Embryonic facial prominence (tissue), 1 donor: ENCODE results near the gene SLC52A1.

Source experiments
- DNase-seq: peaks from one replicate; pipeline ENCODE4 v3.0.0-alpha.2; 2016; ENCODE audit errors: extremely low spot score

The SLC52A1 gene

DNA sequence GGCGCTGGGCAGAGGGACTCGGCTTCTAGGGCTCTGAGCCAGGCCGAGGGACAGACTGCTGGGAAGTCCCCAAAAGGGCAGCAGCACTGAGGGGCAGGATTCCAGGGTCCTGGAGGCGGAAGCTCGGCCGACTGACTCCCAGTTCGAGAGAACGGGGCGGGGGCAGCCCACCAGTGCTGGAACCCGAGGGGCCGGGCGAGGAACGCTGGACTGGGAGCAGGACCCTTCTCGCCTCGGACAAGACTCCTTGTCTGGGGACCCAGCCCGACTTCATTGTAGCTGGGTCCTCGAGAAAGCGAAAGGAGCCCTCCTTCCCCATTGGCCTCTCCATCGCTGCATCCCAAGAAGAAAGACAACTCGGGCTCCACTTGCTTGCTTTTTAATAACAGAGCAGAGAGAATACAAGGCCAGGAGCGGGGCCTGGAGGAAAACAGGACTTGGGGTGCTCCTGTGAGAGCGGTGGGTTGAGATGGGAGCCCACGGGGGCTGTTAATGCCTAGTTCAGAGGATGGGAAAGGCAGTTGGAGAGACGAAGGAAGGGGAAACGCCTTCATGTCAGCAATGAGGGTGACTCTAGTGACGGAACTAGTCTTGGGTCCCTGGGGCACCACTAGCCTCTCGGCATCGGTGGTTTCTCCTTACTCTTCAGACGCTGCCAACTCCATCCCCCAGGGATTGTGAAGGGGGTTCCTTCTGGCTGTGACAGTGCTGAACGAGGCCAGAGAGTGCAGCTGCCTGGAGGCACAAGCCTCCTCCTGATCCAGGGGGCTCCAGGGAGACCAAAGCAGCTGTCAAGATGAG lies 47.3 kb downstream of the SLC52A1 start:
- no peak for DNase-seq

DNA sequence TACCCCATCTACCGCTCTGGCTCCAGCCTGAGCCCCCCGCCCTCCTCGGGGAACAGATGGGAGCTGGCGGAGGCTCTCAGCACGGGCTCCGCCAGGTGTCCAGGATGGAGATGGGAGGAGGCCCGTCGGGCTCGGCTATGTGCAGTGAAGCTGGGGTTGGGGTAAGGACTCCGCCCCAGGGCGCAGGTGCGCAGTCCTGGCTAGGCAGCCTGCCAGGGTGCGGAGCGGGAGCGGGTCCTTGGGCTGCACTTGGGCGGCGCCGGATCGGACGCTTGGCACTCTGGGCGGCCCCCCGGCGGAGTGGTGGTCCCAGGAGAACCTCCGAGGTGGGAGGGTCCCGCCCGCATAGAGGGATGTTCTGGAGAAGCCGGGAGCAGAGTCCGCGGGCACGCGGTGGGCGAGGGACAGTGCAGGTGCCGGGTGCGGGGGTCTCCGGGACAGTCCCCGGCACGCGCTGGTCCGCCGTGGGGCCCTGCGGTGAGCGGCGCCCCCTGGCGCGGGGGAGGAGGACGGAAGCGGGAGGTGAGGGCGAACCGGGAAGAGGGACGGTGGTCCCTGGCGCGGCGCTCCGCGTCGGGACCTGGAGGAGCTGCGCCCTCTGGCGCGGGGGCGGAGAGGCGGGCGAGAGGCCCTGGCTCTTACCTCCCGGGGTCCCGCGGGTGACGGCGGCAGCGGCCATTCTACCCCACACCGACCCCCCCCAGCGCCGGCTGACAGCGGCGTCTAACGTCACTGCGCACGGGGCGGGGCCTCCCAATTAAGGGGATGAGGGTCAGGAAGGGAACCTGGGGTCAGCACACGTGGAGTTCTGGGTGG lies 48.1 kb downstream of the SLC52A1 start, which contains the start of gene CAMTA2:
TSS of gene CAMTA2 (minus strand) at position 725 of the 816 bp plus-strand sequence. CDS start 1,453 bp downstream, outside the sequence.
- DNase-seq = peak; percentile 27

DNA sequence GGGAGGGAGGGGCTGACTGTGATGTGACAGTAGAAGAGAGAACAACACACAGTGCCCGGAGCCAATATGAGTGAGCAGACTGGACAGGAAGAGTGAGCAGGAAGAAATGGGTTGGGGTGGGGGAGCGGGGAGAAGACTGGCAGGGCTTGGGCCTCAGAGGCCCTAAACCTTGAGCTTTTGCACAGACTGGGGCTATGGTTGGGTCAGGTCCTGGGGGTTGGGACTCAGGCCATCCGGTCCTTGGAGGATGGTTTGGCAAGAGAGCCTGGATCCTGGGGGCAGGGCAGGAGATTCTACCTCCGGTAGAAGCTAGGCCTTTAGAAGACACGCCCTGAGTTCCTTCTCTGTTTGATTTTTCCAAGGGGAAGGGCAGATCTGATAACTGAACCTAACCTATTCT lies 48.8 kb downstream of the SLC52A1 start:
- DNase-seq = no peak
